Epithelial cell of proximal tubule (primary cell): ENCODE measurements around the gene CTBP1. TPM values are rescaled to one million over a fixed set of nuclear protein-coding genes. Genes with fewer than 3 reads are reported as not detected.

ENCODE experiments used
- DNase-seq: peaks from one replicate; pipeline ENCODE4 v3.0.0-alpha.2; 2011; ENCODE audit warnings: low read depth
- H3K4me3 ChIP-seq: 2 replicates; pipeline ENCODE4 v1.5.1; 2011; ENCODE audit warnings: low read depth, mild to moderate bottlenecking, low read length
- CTCF ChIP-seq: conservative IDR thresholded peaks from 2 replicates; pipeline ENCODE4 v1.5.1; 2012; ENCODE audit warnings: low read depth, mild to moderate bottlenecking, low read length
- total RNA-seq: library from RNA; depleted of rRNA; stranded (reverse); fragments of >200 nt; gene quantifications from 2 replicates; pipeline ENCODE4 v1.2.3, GENCODE V29; 2015

CTBP1 gene
- total RNA-seq, 1 donor from 2014 or later, result 334 TPM

GRCh38 chr4:1245481-1246051, 3.4 kb downstream of the CTBP1 start:
- no peak for TF ChIP-seq CTCF
- no peak for DNase-seq
- no peak overlapping the region for H3K4me3 ChIP-seq

DNA sequence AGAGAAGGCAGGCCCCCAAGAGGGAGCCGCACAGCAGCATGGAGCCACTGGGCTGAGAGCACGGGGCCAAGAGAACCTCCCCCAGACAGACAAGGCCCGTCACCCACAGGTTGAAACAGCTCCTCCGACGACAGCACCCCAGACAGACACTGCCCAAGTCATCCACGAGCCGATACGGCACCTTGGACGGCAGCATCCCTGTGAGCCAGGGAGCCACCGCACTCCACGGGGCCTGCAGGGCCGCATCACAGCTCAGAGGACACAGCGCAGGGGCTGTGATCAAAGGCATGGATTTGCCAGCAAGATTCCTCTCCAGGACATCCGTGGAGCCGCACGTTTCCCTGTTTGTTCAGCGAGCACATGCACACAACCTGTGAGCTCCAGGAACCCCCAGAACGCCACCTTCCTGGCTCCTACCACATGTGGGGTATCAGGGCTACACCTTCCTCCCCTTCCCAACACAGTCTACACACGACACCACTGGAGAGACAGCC, 3.9 kb downstream of the CTBP1 start:
- no peak for DNase-seq
- no peak for TF ChIP-seq CTCF
- no peak overlapping the region for H3K4me3 ChIP-seq

GRCh38 chr4:1244081-1244977, 4.6 kb downstream of the CTBP1 start:
- H3K4me3 ChIP-seq, result no peak overlapping the region
- DNase-seq, result no peak
- TF ChIP-seq CTCF, result no peak

DNA sequence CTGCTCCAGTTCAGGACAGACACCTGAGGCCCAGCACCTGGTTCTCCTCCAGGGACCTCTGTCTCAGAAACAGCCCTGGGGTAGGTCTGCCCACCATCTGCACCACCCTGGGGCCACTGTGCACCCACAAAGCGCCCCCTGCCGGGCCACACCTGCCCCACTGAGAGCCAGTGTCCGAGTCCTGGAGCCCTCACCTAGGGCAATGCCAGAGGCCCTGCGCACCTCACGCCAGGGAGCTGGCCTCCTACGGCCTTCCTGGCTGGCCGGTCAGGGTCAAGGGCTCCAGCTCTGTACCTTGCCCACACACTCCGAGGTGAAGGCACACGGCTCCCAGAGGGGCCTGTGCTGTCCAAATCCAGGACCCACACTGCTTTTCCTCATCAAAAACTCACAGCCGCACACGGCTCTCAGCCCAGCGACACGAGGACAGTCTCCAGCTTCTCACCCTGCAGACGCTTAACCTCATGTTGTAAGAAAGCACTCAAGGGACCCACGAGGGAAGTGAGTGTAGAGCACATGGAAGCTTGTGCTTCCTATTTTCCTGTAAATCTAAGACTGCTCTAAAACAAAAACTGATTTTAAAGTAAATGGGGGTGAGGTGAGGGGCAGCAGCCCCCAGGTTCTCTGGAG, 5.4 kb downstream of the CTBP1 start:
- peak; percentile 29 for TF ChIP-seq CTCF
- H3K4me3 ChIP-seq, result no peak overlapping the region
- DNase-seq, result no peak

DNA sequence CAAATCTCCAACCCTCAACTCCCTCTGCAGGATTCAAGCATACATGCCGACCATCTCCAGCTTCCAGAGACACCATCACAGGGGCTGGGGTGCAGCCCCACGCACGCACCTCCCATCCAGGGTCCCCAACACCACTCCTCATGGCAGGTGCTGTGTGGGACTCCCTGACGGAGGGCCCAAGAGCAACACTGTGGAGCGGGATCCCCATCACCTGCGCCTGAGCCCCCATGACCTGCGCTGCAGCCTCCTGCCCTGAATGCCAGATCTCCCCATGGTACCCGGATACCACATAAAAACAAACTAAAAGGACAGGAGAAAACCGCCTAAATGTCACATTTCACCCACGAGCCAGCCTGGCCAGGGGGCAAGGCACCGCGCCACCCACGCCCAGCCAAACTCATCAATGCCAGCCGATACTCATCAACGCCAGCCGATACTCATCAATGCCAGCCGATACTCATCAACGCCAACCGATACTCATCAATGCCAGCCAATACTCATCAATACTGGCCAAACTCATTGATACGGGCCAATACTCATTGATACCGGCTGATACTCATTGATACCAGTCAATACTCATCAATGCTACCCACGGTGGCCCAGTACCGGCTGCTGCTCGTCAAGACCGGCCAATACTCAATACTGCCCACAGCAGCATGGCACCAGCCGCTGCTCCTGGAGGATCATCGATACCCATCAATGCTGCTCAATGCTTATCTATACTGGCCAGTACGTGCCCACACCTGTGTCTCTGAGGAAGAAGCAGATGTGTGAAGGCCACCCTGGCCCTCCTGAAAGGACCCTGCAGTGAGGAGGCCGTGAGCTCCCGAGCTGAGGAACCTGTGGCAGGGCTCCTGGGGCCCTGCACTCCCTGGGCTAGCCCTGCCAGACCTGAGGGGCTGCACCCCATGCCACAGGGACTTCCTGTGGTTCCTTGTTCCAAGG, 6.2 kb downstream of the CTBP1 start:
- no peak for DNase-seq
- no peak for TF ChIP-seq CTCF

DNA sequence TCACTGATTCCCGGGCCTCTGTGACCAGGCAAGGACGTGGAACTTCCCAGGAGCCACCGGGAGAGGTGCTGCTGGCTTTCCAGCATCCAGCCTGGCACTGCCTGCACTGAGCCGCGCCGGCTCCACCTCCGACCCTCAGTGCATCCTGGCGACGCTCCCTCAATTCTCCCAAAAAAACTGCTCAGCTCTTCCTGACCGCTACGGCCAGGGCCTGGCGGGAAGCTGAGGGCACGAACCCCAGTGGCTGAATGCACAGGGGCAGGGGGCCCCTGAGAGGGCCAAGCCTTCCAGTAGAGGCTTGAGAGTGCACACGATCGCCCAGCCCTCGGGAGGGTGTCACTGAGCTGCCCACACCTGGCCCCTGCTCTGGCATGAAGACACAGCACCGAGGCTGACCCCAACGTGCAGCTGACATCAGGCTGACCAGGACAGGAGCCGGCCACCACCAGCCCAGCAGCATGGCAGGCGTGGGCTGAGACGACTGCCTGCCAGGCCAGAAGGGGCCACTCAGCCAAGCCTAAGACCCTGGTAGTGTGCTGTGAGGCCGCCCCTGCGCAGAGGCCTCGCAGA, 6.9 kb downstream of the CTBP1 start:
- DNase-seq, result no peak
- no peak for TF ChIP-seq CTCF

More for the DNA sequence above, 6.2 kb downstream of the CTBP1 start:
- H3K4me3 ChIP-seq, result no peak overlapping the region

More for the DNA sequence above, 6.9 kb downstream of the CTBP1 start:
- H3K4me3 ChIP-seq, result no peak overlapping the region
